ENCODE measurements around the gene DIRAS1.

DIRAS1 gene

DNA sequence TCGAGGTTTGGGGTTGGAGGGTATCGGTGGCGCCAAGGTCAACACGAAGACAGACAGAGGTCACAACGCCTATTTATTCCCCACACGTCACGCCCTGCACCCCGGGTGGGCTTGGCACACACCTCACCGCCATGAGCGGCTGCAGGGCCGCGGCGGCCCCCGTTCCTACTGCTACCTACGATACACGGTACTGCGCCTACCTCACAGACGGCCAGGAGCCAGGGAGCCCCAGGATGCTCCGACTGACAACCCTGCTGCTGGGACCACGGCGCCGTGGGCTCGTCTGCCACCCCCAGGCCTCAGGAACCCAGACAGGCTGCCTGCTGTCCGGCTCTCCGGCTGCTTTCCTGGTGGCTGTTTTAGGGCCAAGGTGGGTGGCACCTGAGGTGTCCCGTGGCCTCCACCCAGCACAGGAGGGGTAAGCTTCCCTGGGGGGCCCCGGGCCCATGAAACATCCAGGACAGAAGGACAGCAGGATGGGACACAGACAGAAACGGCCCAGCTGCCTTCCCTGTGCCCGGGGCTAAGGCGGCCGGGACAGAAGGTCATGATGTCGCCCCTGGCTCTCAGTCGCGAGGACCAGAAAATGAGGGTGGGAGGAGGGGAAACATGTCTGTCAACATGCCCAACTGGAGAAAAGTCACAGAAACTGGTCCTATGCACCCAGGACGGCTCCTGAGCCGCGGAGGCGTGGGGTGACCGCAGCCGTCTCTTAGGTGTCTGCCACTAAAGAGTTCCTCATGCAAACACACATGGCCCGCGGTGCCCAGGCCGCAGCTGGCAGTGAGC, 33.7 kb upstream of the DIRAS1 start:
- TF ChIP-seq CREB1 (IDR thresholded peaks at IDR 0.05; ENCODE audit: low read depth) (no peak), ZBTB7A (IDR thresholded peaks at IDR 0.05; ENCODE audit: low read depth) (no peak), YY1 (IDR thresholded peaks at IDR 0.05; ENCODE audit: low read depth) (no peak), TAF1 (IDR thresholded peaks at IDR 0.05; ENCODE audit: low read depth) (no peak), EGR1 (IDR thresholded peaks at IDR 0.05) (no peak), FOXM1 (IDR thresholded peaks at IDR 0.05; ENCODE audit: borderline replicate concordance, low read depth) (no peak), TEAD4 (IDR thresholded peaks at IDR 0.05) (no peak), TCF12 (IDR thresholded peaks at IDR 0.05; ENCODE audit: low read depth) (no peak), NFIC (IDR thresholded peaks at IDR 0.05) (no peak), REST (IDR thresholded peaks at IDR 0.05; ENCODE audit: low read depth) (no peak), MAX (IDR thresholded peaks at IDR 0.05) (no peak), EP300 (IDR thresholded peaks at IDR 0.05; ENCODE audit: borderline replicate concordance) (no peak), USF1 (IDR thresholded peaks at IDR 0.05) (no peak), CEBPB (IDR thresholded peaks at IDR 0.05) (no peak), RAD21 (IDR thresholded peaks at IDR 0.05; ENCODE audit: low read depth) (no peak)

DNA sequence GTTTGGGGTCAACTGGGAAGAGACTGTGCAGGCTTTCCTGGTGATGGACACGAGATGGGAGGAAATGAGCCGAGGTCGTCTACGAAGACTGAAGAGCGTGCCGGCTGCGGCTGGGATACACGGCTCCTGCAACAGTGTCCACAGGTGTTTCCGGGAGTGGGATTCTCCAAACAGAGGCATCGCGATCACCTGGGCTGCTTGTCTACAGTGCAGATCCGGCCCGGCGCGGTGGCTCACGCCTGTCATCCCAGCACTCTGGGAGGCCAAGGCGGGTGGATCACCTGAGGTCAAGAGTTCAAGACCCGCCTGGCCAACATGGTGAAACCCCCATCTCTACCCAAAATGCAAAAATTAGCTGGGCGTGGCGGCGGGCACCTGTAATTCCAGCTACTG, 30.3 kb upstream of the DIRAS1 start:
- no peak for TF ChIP-seq NFIC (IDR thresholded peaks at IDR 0.05)
- TF ChIP-seq MAX (IDR thresholded peaks at IDR 0.05): no peak
- no peak for TF ChIP-seq REST (IDR thresholded peaks at IDR 0.05; ENCODE audit: low read depth)
- no peak for TF ChIP-seq USF1 (IDR thresholded peaks at IDR 0.05)
- no peak for TF ChIP-seq CEBPB (IDR thresholded peaks at IDR 0.05)
- no peak for TF ChIP-seq FOXM1 (IDR thresholded peaks at IDR 0.05; ENCODE audit: borderline replicate concordance, low read depth)
- TF ChIP-seq EGR1 (IDR thresholded peaks at IDR 0.05): no peak
- TF ChIP-seq TEAD4 (IDR thresholded peaks at IDR 0.05): no peak

- TF ChIP-seq RAD21 (IDR thresholded peaks at IDR 0.05; ENCODE audit: low read depth): no peak
- TF ChIP-seq EGR1 (IDR thresholded peaks at IDR 0.05): no peak
- TF ChIP-seq TEAD4 (IDR thresholded peaks at IDR 0.05): no peak
- TF ChIP-seq CREB1 (IDR thresholded peaks at IDR 0.05; ENCODE audit: low read depth): no peak
- no peak for TF ChIP-seq TCF12 (IDR thresholded peaks at IDR 0.05; ENCODE audit: low read depth)
- TF ChIP-seq ZBTB7A (IDR thresholded peaks at IDR 0.05; ENCODE audit: low read depth): no peak
- TF ChIP-seq NFIC (IDR thresholded peaks at IDR 0.05): no peak
- TF ChIP-seq TAF1 (IDR thresholded peaks at IDR 0.05; ENCODE audit: low read depth): no peak
- TF ChIP-seq CEBPB (IDR thresholded peaks at IDR 0.05): no peak
- no peak for TF ChIP-seq MAX (IDR thresholded peaks at IDR 0.05)
- no peak for TF ChIP-seq USF1 (IDR thresholded peaks at IDR 0.05)
- TF ChIP-seq REST (IDR thresholded peaks at IDR 0.05; ENCODE audit: low read depth): no peak
- no peak for TF ChIP-seq EP300 (IDR thresholded peaks at IDR 0.05; ENCODE audit: borderline replicate concordance)
- no peak for TF ChIP-seq YY1 (IDR thresholded peaks at IDR 0.05; ENCODE audit: low read depth)
- TF ChIP-seq FOXM1 (IDR thresholded peaks at IDR 0.05; ENCODE audit: borderline replicate concordance, low read depth): no peak
Observed at GRCh38 chr19:2750808-2751437, 29.8 kb upstream of the DIRAS1 start.
